ENCODE measurements around the gene FRMD7.
"Not testable (repeated sequence)": the region's sequence is repeated elsewhere in the genome, so short reads cannot be mapped to it uniquely, and the experiment has no call there.

Gene FRMD7

GRCh38 chrX:132093239-132093860, 34.5 kb downstream of the FRMD7 start:
- no peak for DNase-seq (ENCODE audit: low read depth in 2 of 2)

DNA sequence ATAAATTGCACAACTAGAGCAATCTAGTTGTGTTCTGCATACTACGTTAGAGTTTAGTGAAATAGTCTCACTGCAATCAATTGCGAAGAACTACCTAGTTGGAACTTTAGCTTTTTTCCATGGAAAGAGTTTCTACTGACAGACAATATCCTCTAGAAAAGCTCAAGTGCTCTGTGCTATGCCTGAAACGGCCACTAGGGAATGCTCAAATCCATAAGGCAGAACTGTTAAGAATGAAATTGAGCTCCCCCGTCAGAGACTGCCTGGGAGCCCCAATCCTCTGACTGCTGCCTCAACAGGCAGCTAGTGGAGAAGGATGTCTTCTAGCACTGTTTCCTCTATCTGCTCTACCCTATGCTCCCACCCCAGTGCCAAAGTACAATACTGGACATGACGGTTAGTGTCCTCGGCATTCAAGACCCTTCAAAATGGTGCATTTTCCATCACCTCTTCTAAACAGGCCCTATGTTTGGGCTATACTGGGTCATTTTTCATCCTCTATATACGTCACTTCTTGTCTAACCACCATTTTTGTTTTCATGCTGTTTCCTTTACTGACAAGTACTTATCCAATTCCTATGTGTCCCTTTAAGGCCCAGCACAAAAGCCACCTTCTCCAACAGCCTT, 35.3 kb downstream of the FRMD7 start:
- peak; percentile 4 to 8 for DNase-seq (ENCODE audit: low read depth in 2 of 2)

DNA sequence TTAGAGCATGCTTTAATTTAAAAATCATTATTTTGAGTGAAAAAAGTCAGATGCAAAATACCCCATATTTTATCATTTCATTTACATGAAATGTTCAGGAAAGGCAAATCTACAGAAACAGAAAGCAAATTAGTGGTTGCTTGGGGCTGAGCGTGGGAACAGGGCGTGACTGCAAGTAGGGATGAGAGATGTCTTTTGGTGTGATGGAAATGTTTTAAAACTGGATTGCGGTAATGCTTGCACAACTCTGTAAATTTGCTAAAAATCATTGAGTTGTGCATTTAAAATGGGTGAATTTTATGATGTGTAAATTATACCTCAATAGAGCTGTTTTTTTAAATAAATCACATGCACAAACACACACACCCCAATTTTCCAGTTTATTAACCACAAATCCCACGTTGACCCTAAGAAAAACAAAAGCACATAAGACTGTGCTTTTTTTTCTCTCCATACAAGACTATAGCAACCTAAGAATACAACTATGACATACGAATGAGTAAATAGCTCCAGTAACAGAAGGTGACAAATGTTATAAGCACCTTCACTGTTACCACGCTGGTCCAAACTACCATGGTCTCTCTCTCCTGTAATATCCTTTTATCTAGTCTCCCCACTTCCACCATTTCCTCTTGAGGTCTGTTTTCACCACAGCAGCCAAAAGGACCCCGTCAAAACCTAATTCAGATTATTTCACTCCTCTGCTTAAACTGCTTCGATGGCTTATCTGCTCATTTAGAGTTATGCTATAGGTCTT, 37.2 kb downstream of the FRMD7 start:
- no peak for DNase-seq (ENCODE audit: low read depth in 2 of 2)

DNA sequence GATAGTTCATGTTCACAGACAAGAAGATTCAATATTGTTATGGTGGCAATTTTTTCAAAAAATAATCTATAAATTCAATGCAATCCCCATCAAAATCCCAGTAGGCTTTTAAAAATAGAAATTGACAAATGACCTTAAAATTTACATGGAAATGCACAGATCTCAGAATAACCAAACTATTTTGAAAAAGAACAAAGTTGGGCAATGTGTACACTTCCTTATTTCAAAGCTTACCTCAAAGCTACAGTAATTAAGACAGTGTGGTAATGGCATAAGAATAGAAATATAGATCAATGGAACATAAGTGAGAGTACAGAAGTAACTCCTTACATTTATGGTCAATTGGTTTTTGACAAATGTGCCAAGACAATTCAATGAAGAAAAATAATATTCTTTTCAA, 39.0 kb downstream of the FRMD7 start:
- no peak for DNase-seq (ENCODE audit: low read depth in 2 of 2)

- DNase-seq (ENCODE audit: low read depth in 2 of 2) = no peak
Measured at GRCh38 chrX:132086672-132087071, 41.1 kb downstream of the FRMD7 start.

DNA sequence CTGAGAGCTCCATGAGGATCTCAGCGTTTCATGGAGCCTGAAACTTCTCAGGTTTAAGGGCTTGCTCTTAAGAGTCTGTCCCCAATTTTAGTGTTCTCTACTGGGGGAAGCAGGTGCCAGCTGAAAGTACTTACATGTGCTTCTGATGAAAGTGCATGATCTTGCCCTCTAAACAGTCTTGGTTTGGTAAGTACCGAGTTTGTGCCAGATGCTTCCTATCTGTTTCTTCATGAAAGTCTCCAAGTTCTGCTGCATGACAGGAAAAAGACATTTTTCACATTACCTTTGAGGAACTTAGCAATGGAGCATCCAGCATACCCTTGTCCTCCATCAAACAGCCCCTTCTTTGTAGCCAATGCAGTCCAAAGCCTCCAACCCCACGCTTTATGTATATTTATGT, 42.0 kb downstream of the FRMD7 start:
- no peak for DNase-seq (ENCODE audit: low read depth in 2 of 2)

GRCh38 chrX:132077912-132078311, 49.9 kb downstream of the FRMD7 start:
- no peak for DNase-seq (ENCODE audit: low read depth in 2 of 2)

DNA sequence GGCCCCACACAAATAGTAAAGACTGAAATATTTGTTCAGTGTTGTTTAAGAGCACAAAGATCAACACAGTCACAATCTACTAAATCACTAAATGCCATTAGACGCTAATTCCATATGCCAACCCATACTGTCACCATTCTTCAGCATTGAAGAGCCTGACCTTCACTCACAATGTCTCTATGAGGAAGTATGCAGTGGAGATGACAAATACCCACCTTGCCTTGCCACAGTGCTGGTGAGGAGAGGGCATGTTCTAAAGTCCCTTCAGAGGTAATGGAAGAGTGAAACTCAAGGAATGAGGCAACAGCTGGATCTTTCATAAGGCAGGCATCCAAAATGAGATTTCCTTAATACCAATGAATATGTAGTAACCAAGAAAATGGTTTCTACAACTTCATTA, 50.4 kb downstream of the FRMD7 start:
- DNase-seq (ENCODE audit: low read depth in 2 of 2) = no peak

DNA sequence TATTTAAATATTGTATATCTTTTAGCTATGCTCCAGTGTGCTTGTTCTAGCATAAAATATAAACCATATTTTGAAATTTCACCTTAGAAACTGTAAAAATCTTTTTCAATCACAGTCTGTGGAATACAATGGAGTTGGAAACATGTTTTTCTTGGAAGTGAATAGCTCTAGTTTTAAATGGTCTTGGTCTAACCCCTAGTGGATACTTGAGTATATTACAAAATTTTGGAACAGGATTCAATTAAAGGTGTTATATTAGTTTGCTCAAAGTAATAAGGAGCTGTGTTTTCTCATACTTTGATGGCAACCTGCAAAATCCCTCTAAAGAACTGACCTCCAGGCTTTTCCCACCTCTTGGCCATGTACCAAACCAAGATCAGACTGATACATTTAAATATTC, 56.6 kb downstream of the FRMD7 start:
- DNase-seq (ENCODE audit: low read depth in 2 of 2) = no peak

GRCh38 chrX:132068405-132068804, 59.4 kb downstream of the FRMD7 start:
- DNase-seq (ENCODE audit: low read depth in 2 of 2) = no peak

DNA sequence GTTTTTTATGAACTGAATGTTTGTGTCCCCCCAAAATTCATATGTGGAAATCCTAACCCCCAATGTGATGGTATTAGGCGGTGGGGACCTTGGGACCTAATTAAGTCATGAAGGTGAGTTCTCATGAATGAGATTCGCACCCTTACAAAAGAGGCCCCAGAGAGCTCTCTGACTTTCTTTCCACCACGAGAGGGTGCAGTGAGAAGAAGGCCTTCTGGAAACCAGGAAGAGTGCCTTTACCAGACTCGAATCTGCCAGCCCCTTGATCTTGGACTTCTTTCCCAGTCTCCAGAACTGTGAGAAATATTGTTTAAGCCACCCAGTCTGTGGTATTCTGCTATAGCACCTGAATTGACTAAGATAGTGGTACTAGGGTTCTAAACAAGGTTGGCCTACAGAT, 64.0 kb downstream of the FRMD7 start:
- no peak for DNase-seq (ENCODE audit: low read depth in 2 of 2)

GRCh38 chrX:132063334-132063733, 64.5 kb downstream of the FRMD7 start:
- no peak for DNase-seq (ENCODE audit: low read depth in 2 of 2)

DNA sequence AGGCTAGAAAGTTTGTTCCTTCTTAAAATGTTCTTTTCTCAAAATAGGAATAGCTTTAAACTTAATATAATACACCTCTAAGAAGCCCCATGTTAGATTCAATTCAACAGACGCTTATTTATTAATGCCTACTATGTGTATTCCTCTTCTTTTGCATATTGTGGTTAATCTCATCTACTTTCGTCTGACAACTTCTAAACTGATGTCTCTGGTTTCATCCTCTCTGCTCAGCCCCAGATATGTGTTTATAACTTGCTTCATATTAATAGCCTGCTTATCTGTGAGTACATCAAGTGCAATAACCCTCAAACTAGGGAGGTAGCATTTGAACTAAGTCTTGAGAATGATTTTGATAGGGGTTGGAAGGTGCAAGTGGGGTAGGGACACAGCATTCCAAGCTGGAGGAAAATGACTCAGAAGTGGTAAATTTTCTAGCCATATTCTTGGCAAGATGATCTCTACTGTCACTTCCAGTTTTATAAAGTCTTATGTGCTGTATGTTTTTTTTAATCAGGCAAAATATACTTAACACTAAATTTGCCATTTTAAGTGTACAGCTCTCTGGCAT, 67.8 kb downstream of the FRMD7 start:
- no peak for DNase-seq (ENCODE audit: low read depth in 2 of 2)

GRCh38 chrX:132058975-132059374, 68.8 kb downstream of the FRMD7 start:
- no peak for DNase-seq (ENCODE audit: low read depth in 2 of 2)

GRCh38 chrX:132058050-132058449, 69.8 kb downstream of the FRMD7 start:
- DNase-seq (ENCODE audit: low read depth in 2 of 2) = no peak

DNA sequence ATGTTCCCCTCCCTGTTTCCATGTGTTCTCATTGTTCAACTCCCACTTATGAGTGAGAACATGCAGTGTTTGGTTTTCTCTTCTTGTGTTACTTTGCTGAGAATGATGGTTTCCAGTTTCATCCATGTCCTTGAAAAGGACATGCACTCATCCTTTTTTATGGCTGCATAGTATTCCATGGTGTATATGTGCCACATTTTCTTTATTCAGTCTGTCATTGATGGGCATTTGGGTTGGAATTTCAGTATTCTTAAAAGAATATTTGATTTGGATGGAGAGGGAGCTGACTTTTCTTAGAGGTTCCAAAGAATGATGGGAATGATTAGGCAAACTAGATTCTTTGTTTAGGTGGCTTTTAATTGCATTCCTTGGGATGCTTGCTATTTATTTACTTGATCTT, 76.0 kb downstream of the FRMD7 start:
- not testable (repeated sequence) for DNase-seq (ENCODE audit: low read depth in 2 of 2)

GRCh38 chrX:132046533-132046932, 81.3 kb downstream of the FRMD7 start:
- DNase-seq (ENCODE audit: low read depth in 2 of 2) = no peak

DNA sequence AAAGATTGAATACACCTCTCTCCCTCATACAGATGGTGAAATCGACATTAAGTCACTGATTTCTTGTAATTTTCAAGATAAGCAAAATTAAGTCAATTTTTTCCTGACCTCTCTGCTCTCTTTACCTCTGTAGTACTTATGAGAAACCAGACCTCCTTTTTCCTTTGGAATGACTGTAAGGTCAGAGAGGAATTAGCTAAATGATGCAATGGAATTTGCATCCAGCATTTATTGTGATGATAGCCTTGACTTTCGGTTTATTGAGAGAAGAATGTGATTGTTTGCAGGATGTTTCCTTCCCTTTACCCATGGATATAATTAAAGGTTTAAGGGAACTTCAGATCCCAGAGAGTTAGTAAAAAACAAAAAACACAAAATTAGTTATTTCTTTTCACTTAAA, 82.4 kb downstream of the FRMD7 start:
- no peak for DNase-seq (ENCODE audit: low read depth in 2 of 2)

GRCh38 chrX:132044953-132045352, 82.9 kb downstream of the FRMD7 start:
- DNase-seq (ENCODE audit: low read depth in 2 of 2) = no peak

DNA sequence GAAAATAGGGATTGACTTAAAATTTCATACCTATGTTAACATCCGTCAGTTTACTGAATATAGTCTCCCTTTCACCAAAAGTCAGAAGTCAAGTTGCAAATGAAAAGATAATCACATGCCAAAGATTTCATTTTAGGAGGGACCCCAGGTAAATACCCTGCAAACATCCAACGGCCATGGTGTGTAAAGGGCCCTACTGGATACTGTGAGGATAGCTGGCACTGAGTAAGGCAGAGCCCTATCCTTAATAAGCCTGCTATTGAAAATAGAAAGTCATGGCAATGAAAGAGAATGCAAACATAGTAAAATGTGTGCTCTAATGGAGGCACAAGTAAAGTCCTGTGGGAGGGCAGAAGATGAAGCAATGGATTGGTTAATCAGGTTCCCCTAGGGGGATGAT, 83.8 kb downstream of the FRMD7 start:
- no peak for DNase-seq (ENCODE audit: low read depth in 2 of 2)

DNA sequence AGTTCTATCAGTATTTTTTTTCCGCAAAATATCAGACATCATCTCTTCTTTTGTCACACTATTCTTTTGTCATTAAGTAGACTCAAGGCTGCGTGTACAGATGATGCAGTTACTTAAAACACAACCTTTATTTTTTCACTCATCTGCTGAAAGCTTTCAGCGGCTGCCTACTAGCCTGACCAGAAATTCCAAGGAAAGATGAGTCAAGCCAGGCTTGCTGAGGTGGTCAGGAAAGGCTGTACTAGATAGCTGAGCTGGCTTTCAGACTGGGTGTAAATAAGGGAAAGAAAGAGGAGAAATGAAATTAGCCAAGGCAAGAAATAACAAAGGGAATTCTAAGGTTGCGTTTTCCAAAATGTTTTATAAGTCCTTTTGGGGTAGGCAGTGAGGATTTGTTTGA, 86.8 kb downstream of the FRMD7 start:
- DNase-seq (ENCODE audit: low read depth in 2 of 2) = no peak

GRCh38 chrX:132040066-132040465, 87.8 kb downstream of the FRMD7 start:
- no peak for DNase-seq (ENCODE audit: low read depth in 2 of 2)

- no peak for DNase-seq (ENCODE audit: low read depth in 2 of 2)
Measured at GRCh38 chrX:132037479-132037993, 90.3 kb downstream of the FRMD7 start.
